ENCODE results near the gene TTC23L. TPM values are rescaled to one million over a fixed set of nuclear protein-coding genes. Genes with fewer than 3 reads are reported as not detected.

Gene TTC23L
- total RNA-seq, 2 donors from 2014 or later = not detected

DNA sequence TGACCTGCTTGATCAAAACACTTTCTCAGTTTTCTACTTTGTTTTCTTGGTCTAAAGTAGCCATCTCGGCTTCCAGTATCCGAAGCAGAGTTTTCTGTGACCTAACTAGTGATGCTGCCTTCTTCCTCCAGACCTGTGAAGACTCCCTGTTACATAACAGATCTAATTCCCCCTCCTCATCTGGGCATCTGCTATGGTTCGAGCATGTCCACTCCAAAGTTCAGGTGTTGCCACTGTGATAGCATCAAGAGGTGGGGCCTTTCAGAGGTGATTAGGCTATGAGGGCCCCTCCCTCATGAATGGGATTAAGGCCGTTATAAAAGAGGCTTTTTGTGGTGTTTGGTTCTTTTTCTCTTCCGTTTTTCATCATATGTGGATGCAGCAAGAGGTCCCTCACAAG, 20.3 kb downstream of the TTC23L start:
- intact Hi-C loops (cut with DNase I) = no loop called here
- DNase-seq (no peak), ATAC-seq (no peak)

DNA sequence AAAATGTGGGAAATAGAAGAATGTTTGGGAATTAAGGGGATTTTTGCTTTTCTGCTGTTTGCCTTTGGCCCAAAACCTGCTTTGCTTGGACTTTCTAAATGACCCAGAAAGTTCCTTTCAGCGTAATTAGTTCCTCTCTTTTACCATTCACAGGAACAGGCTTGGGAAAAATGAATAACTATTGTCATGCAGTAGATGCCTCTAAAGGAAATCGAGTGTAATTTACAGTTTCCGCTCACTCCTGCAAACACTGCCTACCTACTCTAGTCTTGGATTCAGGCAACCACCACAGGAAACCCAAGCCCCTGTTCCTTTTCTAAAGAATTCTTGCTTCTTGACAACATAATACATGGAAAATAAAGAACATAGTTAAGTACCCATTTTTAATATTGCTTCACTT, 25.0 kb downstream of the TTC23L start:
- DNase-seq (no peak), ATAC-seq (no peak)
- intact Hi-C loops (cut with DNase I) = no loop called here

DNA sequence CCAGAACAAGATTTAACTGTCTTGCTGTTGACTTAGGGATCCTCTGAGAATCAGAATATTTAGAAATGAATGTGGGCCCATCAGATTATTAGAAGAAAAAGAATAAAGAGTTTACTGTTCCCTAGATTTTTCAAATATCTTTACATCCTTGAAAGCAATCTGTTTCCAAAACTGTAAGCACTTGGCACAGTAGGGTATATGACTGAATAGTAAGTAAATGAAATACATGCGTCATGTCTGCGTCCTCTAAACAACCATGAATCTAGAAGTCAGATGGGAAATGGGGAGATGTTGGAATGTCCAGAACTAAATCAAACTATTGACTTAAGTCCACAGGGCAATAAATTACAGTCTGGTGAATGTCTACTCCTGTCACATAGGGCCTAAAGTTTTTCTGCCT, 26.1 kb downstream of the TTC23L start:
- no peak for DNase-seq
- intact Hi-C loops (cut with DNase I) = no loop called here
- no peak for ATAC-seq

DNA sequence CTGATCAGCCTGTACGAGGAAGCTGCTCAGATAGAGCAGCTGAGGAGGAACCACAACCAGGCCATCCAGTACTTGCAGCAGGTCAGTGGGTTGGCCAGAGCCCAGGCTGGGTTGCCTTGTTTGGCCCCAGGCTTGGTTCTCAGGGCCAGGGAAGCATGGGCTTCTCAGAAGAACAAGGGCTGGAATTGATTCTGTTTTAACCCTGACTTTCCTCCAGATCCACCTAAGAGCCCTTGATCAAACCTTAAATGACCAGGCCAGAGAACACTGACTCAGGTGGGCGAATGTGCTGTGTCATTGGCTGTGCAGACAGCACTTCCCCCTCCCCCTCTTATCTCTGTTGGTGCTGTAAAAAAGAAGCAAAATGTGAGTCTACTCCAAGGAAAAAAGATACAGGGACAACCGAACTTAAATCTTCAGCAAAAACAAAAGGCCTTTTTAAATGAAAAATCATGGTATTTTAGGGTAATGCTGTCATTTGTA, 28.1 kb downstream of the TTC23L start:
- intact Hi-C loops (cut with DNase I) = no loop called here
- peak in 1 of 2 donors; percentile 44 for ATAC-seq

DNA sequence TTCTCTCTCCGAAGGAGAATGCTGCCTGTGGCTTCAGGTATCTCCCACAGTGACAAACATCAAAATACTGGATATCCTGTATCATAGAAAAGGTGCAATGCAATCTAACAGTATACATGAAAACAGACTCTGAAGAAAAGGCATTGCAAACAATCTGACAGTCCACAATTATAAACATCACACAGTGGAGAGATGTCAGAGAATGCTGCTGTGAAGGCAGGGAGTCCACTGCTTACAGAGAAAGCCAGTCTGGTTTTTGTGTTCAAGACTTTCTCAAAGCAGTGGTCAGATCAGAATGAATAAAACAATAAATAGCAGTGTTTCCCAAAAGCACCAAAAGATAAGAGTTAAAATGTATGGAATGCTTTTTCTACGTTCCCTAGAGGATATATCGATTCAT, 28.7 kb downstream of the TTC23L start:
- no peak for DNase-seq
- intact Hi-C loops (cut with DNase I) = no loop called here
- no peak for ATAC-seq

More for the DNA sequence above, 28.1 kb downstream of the TTC23L start:
- DNase-seq = no peak

DNA sequence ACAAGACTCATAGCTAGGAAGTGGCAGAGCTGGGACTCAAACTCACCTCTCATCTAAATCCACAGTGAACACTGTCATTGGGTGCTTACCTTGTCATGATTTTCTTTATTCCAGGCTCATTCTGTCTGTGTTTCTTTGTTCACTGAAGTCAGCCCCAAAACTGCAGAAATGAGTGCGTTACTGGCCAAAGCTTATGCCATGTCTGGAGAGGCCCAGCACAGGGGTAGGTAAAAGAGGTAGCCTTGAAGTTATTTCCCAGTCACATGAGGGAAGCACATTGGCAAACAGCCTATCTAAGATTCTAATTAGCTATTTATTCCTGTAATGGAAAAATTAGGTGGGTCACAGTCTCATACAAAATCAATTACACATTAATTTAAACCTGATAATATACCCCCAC, 29.8 kb downstream of the TTC23L start:
- intact Hi-C loops (cut with DNase I) = no loop called here
- ATAC-seq = no peak
- DNase-seq = no peak

DNA sequence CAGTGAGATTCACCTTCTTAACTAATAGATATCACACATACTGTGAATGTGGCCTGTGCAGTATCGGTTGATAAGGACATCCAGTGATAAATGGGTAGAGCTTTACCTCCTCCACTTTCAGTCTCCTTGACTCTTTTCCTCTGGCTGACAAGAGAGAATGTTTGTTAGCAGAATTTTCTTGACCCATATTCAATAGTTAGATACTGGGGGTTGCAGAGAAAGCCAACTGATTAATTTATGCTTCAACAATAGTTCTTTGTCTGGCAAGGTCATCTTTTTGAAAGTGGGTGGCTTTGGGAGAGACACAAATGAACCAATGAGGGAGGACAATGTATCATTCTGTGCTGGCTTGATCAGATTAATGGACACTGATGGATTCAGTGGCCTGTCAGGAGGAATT, 30.3 kb downstream of the TTC23L start:
- no peak for DNase-seq
- ATAC-seq = no peak
- intact Hi-C loops (cut with DNase I) = no loop called here

DNA sequence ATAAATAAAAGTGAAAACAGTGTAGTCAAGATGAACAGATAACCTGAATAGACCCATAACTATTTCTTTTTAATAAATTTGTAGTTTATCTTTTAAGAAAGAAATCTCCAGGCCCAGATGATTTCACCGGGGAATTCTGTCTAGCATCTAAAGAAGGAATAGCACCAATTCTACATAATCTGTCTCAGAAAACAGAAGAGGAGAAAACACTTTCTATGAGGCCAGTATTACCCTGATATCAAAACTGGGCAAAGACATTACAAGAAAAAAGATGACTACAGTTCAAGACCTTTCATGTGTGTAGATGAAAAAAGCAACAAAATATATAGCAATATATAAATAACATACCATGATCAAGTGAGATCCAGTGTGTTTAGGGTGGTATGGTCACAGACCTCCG, 31.4 kb downstream of the TTC23L start:
- DNase-seq (no peak), ATAC-seq (no peak)
- intact Hi-C loops (cut with DNase I) = no loop called here

DNA sequence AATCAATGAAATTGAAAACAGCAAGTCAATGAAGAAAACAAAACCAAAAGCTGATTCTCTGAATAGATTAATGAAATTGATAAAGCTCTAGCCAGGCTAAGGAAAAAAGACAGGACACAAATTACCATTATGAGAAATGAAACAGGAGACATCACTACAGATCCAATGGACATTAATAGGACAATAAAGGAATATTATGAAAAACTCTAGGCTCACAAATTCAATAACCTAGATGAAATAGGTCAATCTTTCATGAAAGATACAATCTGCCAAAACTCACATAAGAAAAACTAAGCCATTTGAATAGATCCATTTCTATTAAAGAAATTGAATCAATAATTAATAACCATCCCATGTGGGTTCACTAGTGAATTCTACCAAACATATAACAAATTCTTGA, 37.3 kb downstream of the TTC23L start:
- no peak for ATAC-seq
- intact Hi-C loops (cut with DNase I) = no loop called here
- DNase-seq = no peak

DNA sequence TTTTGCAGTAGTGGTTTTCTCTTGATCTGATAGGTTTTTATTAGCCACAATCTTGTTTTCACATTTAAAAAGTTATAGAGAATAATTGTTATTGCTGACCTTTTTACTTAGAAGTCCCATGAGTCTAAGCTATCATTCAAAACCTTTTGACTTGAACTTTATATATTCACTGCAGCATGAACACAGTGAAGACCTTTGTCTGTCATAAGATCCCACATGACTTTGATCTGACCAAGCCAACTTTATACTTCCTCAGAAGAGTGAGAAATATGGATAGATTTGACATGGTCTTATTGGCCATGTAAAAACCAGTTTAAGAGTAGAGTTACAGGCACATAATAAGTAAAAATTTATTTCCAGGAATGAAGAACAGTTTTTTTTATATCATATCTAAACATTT, 42.3 kb downstream of the TTC23L start:
- DNase-seq (no peak), ATAC-seq (no peak)
- intact Hi-C loops (cut with DNase I) = no loop called here

DNA sequence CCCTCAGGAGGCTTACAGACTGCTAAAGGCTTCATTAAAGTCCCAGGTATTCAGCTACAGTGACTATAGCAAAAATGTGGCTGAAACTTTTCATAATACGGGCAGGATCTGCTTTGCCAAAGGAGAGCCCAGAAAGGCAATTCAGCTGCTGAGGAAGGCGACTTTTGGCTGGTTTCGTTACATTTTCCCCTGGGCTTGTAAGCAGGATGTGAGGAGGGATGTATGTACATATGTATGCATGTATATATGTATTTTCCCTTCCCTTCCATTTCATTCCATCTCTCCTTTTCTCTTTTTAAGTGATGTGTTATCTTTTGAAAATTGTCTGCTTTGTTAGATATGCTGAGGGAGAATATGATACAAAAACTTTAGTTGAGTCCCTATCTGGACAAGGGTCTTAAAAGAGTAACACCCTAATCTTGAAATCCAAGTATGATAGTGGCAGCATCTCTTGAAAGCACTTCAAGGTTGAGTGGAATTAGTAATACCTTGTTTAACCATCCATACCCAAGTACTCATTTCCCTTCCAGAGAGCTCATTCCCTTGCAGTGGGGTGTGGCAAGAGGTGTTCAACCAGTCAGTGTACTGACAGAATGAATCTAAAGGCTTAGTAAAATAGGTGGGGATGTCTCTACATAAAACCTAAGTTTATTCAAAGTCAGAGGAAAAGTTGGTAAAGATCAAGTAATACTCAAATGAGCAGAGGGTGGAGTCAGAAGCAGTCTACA, 47.6 kb downstream of the TTC23L start:
- intact Hi-C loops (cut with DNase I) = no loop called here
- DNase-seq (no peak), ATAC-seq (no peak)

DNA sequence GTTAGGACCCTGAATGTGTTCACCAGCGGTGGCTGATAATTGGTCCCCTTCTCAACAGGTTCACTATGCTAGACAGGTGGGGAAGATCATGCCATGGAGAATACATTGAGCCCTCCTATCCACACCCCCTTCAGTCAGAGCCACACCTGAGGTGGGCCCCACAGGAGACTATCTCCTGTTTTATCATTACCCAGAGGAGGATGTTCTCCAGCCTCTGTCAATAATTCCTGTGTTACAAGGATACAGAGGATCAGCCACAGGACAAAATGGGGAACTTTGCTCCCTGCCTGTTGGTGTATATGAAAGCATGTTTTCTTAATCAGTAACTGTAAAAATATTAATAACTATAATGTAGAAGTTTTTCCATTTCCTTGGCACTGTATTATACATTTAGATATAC, 50.4 kb downstream of the TTC23L start:
- DNase-seq = no peak
- intact Hi-C loops (cut with DNase I) = no loop called here
- no peak for ATAC-seq

DNA sequence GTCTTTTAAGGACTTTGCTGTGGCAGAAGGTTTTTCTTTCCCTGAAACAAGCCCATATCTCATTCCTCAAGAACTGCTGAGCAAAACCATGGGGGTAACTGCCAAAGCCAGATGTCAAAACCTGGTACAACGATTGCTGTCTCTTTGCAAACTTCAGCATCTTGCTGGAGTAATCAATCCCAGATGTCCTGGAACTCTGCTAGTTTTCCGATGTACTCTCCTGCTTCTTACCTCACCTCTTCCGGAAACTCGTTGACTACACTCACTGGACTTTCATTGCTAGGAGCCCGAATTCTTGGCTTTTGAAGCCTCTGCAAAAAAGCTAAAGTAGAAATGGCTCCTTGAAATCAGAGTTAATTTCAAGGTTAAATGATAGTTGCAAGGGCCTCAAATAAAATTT, 53.0 kb downstream of the TTC23L start:
- DNase-seq (no peak), ATAC-seq (no peak)
- intact Hi-C loops (cut with DNase I) = loop anchor here in 1 of 2 donors (10.0 kb wide), 1 partner anchor 367 kb away; no protein-coding TSS in a partner anchor

DNA sequence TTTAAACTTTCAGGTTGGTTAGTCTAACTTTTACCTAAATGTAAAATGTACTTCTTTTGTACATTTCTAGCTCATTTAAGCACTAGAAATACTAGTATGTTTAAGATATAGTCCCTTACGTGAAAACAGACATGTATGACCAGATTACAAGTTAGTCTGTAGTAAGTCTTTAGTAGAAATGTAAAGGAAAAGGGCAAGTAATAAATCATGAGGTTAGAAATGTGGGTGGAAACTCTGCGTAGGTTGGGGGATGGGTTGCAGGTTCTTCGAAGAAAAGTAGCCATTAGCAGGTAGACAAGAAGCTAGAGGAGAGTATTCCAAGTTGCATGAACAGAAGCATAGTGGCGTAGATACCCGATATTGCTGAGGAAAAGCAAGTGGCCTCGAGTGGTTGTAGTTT, 53.5 kb downstream of the TTC23L start:
- intact Hi-C loops (cut with DNase I) = loop anchor here in 1 of 2 donors (10.0 kb wide), 1 partner anchor 368 kb away; no protein-coding TSS in a partner anchor
- DNase-seq = no peak
- ATAC-seq = no peak

DNA sequence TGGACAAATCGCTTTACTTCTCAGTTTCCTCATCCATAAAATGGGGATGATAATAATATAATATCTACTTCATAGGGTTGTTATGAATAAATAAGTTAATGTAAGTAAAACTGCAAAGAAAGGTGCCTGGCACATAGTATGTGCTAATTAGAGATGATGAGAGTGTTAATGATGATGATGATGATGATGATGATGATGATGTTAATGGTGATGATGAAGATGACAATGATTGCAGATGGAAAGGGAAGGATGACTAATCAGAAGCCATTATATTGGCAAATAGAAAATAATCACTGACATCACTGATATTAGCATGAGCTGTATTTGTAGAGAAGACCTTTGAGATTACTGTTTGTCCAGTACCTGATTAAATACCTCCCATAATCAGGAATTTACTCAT, 55.8 kb downstream of the TTC23L start:
- DNase-seq (no peak), ATAC-seq (no peak)
- intact Hi-C loops (cut with DNase I) = loop anchor here (5.0 to 10.0 kb wide), 3 partner anchors 237 to 407 kb away; partner anchors contain the start of gene RAI14 (in 1 of the 2)

DNA sequence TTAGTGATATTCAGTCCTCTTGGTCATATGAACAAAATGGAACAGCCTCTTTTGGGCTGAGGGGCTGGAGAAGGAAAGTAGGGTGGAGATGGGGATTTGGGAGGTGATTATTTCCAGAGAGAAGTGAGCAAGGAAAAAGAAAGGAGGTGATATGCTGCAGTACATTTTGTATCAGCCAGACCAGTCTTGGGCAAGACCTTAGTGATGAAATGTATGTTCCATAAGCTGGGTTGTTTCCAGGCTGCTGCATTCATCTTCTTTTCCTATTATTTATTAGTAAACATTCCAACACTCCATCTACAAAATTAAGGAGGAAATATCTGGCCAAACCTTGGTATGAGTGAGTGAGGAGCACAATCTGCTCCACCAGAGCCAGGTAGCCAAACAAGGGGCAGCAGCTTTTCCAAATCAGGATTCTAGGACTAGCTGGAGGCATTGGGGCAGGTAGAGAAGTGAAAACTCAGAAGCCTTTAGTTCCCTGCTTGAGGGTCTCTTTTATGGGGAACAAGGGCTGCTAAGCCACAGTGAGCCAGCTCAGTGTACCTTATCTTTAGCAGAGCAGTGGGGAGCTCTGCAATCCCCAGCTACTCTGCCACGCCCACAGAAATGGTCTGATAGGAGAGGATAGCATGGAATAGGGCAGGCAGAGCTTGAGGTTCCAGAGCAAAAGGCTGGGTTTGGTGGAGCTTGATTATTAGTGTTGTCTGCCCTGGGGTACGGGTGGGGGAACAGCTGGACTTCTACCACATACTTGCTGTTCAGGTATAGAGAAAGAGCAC, 56.9 kb downstream of the TTC23L start:
- intact Hi-C loops (cut with DNase I) = loop anchor here (5.0 to 10.0 kb wide), 3 partner anchors 239 to 409 kb away; partner anchors contain the start of gene RAI14 (in 1 of the 2)
- ATAC-seq (no peak), DNase-seq (no peak)

DNA sequence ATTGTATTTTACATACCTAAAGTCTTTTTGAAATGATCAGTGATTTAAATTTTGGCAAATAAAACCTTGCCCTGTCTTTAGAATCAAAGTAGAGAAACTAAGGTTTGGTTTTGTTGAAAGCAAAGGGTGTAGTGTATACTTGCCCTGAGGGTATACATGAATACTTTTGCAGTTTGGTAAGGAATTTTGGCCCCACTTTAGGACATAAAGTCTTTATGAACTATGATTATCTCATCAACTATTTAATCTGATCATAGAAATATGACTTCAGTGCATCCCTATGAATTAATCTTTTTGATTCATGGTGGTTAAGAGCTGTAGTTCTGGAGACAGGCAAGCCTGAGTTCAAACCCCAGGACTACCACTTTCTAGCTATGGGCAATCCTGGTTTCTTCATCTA, 58.7 kb downstream of the TTC23L start:
- DNase-seq (no peak), ATAC-seq (no peak)
- intact Hi-C loops (cut with DNase I) = loop anchor here (2.0 to 10.0 kb wide), 5 partner anchors 240 to 413 kb away; partner anchors contain the start of gene RAI14 (in 1 of the 2)

DNA sequence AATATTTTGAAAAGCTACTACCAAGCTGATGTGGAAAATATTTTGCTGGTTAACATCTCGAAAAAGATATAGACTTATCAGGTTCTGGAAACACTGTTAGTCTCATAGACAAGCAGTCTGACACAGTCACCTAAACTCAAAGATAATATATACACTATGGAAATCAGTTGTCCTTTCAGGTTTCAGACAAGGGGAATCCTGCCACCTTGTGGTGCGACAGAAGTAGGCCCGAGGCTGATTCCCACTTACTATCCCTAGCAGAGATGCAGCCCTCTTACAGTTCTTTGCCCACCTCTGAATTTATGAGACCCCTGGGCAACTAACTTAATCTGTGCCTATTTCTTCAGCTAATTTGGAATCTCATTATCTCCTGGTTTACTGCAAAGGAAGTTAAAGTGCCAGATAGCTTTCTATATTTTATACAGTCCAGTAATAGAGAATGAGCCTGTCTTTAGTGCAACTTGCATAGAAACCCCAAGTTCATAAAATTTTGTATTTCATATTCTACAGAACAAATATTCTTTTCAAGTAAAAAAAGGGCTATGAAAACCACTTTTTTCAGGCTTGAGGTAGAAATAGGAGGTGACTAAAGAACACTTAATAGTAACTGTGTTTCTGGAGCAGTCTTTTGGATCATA, 59.4 kb downstream of the TTC23L start:
- intact Hi-C loops (cut with DNase I) = loop anchor here (2.0 to 10.0 kb wide), 5 partner anchors 241 to 414 kb away; partner anchors contain the start of gene RAI14 (in 1 of the 2)
- ATAC-seq (peak; percentile 68 to 85), DNase-seq (peak; percentile 61)

DNA sequence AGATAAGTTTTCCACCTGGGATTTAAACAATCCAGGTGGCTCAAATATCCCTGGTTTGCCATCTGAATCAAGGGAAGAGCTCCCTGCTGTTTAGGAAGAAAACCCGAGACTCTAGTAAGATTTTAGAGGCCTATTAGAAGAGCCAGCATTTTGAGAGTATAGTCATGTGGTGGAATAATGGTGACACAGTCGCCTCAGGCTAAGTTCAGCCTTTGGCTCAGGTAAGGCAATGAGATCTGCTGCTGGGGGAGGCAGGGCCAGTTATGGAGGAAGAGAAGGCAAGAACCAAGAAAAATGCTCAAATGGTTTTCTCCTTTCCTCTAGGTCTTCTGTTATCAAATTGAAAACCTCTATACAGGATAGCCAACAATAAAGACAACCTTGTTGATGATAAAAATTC, 60.1 kb downstream of the TTC23L start:
- DNase-seq (no peak), ATAC-seq (no peak)
- intact Hi-C loops (cut with DNase I) = loop anchor here (2.0 to 10.0 kb wide), 5 partner anchors 242 to 414 kb away; partner anchors contain the start of gene RAI14 (in 1 of the 2)

DNA sequence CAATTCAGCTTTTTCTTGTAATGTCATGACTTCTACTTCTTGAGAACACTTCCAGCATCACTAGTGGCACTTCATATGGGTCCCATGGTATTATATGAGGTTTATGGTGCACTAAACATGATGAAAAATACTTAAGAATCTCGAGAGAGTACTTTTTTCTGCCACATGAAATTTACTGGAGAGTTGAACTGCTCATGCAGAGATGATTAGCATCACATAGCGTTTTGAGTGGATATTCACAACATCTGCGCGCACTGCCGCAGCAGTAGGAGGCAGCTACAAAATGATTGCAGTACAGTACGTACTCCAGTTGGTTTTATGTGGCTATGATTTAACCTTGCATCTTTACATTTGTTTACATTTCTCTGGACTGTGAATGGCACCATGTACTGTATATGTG, 61.7 kb downstream of the TTC23L start:
- ATAC-seq = no peak
- DNase-seq = no peak
- intact Hi-C loops (cut with DNase I) = no loop called here

All from left cardiac atrium (tissue), 4 donors.